Activated CD4-positive, alpha-beta memory T cell treated with anti-CD3 and anti-CD28 coated beads, Interleukin-2, amount 10 ng/mL, durations not matched to agents 7 days and 5 days (primary cell): ENCODE measurements around the gene TNS4. TPM values are rescaled to one million over a fixed set of nuclear protein-coding genes. Genes with fewer than 3 reads are reported as not detected.
A peak's percentile ranks its signal among the peaks of the same experiment; 100 is the strongest.
"Not testable (repeated sequence)": the region's sequence is repeated elsewhere in the genome, so short reads cannot be mapped to it uniquely, and the experiment has no call there.

Experiments
- CTCF ChIA-PET: fragments of 350-600 bp; sonication (Branson Sonifier 250); formaldehyde crosslinking; loops from one replicate; lab custom pipeline; 2021; ENCODE audit warnings: antibody characterized with exemption, inconsistent platforms; lab: Charles Lee
- POLR2A ChIA-PET: fragments of 350-600 bp; sonication (Branson Sonifier 250); formaldehyde crosslinking; loops from one replicate; lab custom pipeline; 2021; ENCODE audit warnings: antibody characterized with exemption; lab: Charles Lee
- DNase-seq: peaks from one replicate; pipeline ENCODE4 v3.0.0-alpha.2; 2020
- H3K27ac Mint-ChIP-seq: one replicate; pipeline ENCODE4 v1.8.0; 2021; ENCODE audit warnings: mild to moderate bottlenecking, mixed read lengths
- H3K27me3 Mint-ChIP-seq: one replicate; pipeline ENCODE4 v1.8.0; 2021; ENCODE audit warnings: mixed read lengths
- H3K36me3 Mint-ChIP-seq: one replicate; pipeline ENCODE4 v1.8.0; 2021; ENCODE audit warnings: low read depth, mixed read lengths
- H3K4me1 Mint-ChIP-seq: one replicate; pipeline ENCODE4 v1.8.0; 2021; ENCODE audit warnings: mixed read lengths
- H3K4me3 Mint-ChIP-seq: one replicate; pipeline ENCODE4 v1.8.0; 2021; ENCODE audit warnings: mild to moderate bottlenecking, mixed read lengths
- H3K9me3 Mint-ChIP-seq: one replicate; pipeline ENCODE4 v1.8.0; 2021; ENCODE audit warnings: mixed read lengths
- total RNA-seq, 2 experiments: library from RNA; stranded (reverse); gene quantifications; one replicate each; pipeline ENCODE4 v1.2.3, GENCODE V29; 2021

TNS4 gene
- total RNA-seq = 10 to 100 TPM in 1 of 2 experiments, 1 to 10 TPM in 1; 9.5 to 12.7 TPM

DNA sequence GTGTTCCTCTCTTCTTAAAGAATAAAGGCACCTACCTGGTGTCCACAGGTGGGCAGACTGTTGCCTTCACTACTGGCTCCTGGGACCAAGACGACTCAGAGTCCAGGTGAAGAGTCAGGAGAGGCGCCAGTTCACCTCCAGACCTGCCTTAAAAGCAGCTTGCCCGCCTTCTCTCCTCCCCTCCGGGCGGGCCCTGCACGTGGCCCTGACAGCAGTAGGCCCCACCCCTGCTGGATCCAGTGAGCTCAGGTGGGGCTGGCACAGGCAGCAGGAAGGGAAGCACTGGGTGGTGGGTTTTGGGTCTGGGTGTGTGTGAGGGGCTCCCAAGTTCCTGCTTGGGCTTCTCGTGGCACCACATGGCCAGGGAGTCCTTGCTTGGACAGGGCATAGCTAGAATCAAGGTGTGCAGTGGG is at the start of gene TNS4:
TNS4 (minus strand) TSS at position 125 of the 413 bp plus-strand sequence. CDS start 5,198 bp downstream, outside the sequence.
- DNase-seq = no peak
- ChIA-PET POLR2A (interaction anchor here (1.0 to 1.7 kb wide), 4 partner anchors 12 to 32 kb away, joined by 3 to 6 read pairs (median 4); no protein-coding TSS in a partner anchor), CTCF (interaction anchor here (1.5 kb wide), 1 partner anchor 25 kb away, joined by 5 read pairs; no protein-coding TSS in a partner anchor)
- no peaks in the 10 kb centered on the region for H3K36me3 Mint-ChIP-seq
- H3K9me3 Mint-ChIP-seq = no peaks in the 10 kb centered on the region
- no peak within 1 kb of the TSS for H3K4me3 Mint-ChIP-seq
- H3K27me3 Mint-ChIP-seq = peaks cover 18% of the 10 kb centered on the region
- H3K4me1 Mint-ChIP-seq = peaks cover 7% of the 10 kb centered on the region
- no peak within 1 kb of the TSS for H3K27ac Mint-ChIP-seq

GRCh38 chr17:40550608-40551007 is 49.2 kb upstream of the TNS4 start:
- Mint-ChIP-seq H3K9me3 (no peaks in the 10 kb centered on the region), H3K27ac (no peak overlapping the region), H3K27me3 (peaks cover 10% of the 10 kb centered on the region), H3K4me3 (no peak overlapping the region), H3K36me3 (peaks cover 17% of the 10 kb centered on the region), H3K4me1 (peaks cover 57% of the 10 kb centered on the region)
- POLR2A ChIA-PET = no interaction called here
- no peak for DNase-seq
- CTCF ChIA-PET = interaction anchor here (1.0 to 2.3 kb wide), 2 partner anchors 10 to 12 kb away, joined by 3 to 9 read pairs; no protein-coding TSS in a partner anchor

- Mint-ChIP-seq H3K9me3 (no peaks in the 10 kb centered on the region), H3K36me3 (peaks cover 7% of the 10 kb centered on the region), H3K27ac (no peak overlapping the region), H3K4me3 (no peak overlapping the region), H3K27me3 (peaks cover 12% of the 10 kb centered on the region), H3K4me1 (peaks cover 43% of the 10 kb centered on the region)
- peak; percentile 15 for DNase-seq
- POLR2A ChIA-PET = interaction anchor here (1.1 to 3.5 kb wide), 4 partner anchors 11 to 131 kb away, joined by 3 to 56 read pairs (median 11); partner anchors contain the start of gene TOP2A
- CTCF ChIA-PET = interaction anchor here (0.8 to 3.5 kb wide), 7 partner anchors 11 to 187 kb away, joined by 3 to 39 read pairs (median 4); no protein-coding TSS in a partner anchor
Observed at GRCh38 chr17:40548982-40549685, 47.7 kb upstream of the TNS4 start.

DNA sequence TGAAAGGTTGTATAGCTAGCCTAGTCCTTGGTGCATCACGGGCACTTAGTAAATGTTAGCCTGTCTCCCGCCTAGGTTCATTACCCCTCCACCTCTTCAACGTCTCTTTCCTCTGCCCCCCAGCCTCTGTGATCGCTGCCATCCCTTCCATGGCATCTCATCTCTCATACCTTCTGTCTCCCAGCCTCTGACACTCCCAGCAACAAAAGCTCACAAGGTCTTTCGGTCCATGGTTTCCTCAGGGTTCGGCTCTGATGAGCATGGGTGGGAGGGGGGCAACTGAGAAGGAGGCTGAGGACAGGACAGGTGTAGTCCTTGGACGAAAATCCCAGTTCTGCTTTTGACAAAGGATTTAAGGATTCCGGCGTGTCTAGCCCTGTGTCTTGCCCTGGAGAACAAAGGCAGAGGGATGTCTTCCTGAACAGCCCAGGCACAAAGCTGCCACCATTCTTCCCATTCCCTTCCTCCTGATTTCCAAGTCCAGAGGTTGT is 47.1 kb upstream of the TNS4 start:
- H3K4me1 Mint-ChIP-seq = peaks cover 37% of the 10 kb centered on the region
- no peak overlapping the region for H3K4me3 Mint-ChIP-seq
- H3K27ac Mint-ChIP-seq = no peak overlapping the region
- CTCF ChIA-PET = interaction anchor here (0.8 to 3.5 kb wide), 12 partner anchors 8 to 194 kb away, joined by 3 to 39 read pairs (median 4); partner anchors contain the start of gene TOP2A
- H3K9me3 Mint-ChIP-seq = no peaks in the 10 kb centered on the region
- no peak for DNase-seq
- H3K27me3 Mint-ChIP-seq = peaks cover 12% of the 10 kb centered on the region
- H3K36me3 Mint-ChIP-seq = peaks cover 3% of the 10 kb centered on the region
- POLR2A ChIA-PET = interaction anchor here (0.6 to 3.5 kb wide), 8 partner anchors 8 to 131 kb away, joined by 3 to 56 read pairs (median 6); partner anchors contain the start of genes SMARCE1 and TOP2A

DNA sequence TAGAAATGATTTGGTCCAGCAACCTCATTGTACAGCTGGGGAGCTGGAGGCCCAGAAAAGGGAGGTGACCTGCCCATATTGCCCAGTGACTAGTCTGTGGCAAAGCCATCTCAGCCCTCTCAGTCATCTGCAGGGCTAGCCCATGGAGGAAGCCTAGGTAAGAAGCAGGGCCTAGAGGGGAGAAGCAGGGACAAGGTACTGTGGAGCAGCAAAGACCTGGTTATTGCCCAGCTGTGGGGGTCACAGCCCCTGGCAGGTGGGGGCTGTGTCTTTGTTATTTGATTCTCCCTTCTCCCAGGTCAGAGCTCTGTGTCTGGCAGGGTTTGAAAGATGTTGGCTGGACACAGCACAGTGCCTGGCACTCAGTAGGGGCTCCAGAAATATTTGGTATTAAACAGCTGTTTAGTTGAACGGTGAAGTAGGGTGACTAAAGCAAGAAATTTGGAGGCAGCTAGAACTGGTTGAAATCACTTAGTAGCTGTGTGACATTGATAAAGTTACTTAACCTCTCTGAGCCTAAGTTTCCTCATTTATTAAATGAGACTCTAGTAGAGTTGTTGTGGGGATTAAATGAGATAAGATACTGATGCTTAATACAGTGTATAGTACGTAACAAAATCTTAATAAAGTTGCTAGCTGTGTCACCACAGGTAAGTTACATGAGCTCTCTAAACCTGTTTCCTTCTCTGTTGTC is 46.5 kb upstream of the TNS4 start:
- H3K4me3 Mint-ChIP-seq = no peak overlapping the region
- H3K9me3 Mint-ChIP-seq = no peaks in the 10 kb centered on the region
- H3K4me1 Mint-ChIP-seq = peaks cover 40% of the 10 kb centered on the region
- peaks cover 17% of the 10 kb centered on the region for H3K27me3 Mint-ChIP-seq
- peak overlapping the region; percentile 59 for H3K27ac Mint-ChIP-seq
- H3K36me3 Mint-ChIP-seq = peaks cover 5% of the 10 kb centered on the region
- CTCF ChIA-PET = interaction anchor here (0.8 to 3.5 kb wide), 12 partner anchors 8 to 193 kb away, joined by 3 to 39 read pairs (median 4); partner anchors contain the start of gene TOP2A
- no peak for DNase-seq
- POLR2A ChIA-PET = interaction anchor here (0.6 to 3.5 kb wide), 9 partner anchors 9 to 130 kb away, joined by 3 to 56 read pairs (median 9); partner anchors contain the start of genes SMARCE1 and TOP2A

- CTCF ChIA-PET = interaction anchor here (1.0 to 3.5 kb wide), 8 partner anchors 13 to 192 kb away, joined by 3 to 39 read pairs (median 4); partner anchors contain the start of gene TOP2A
- H3K4me1 Mint-ChIP-seq = peaks cover 42% of the 10 kb centered on the region
- peak overlapping the region; percentile 59 for H3K27ac Mint-ChIP-seq
- H3K27me3 Mint-ChIP-seq = peaks cover 24% of the 10 kb centered on the region
- no peak overlapping the region for H3K4me3 Mint-ChIP-seq
- peaks cover 2% of the 10 kb centered on the region for H3K36me3 Mint-ChIP-seq
- no peaks in the 10 kb centered on the region for H3K9me3 Mint-ChIP-seq
- POLR2A ChIA-PET = interaction anchor here (1.1 to 3.5 kb wide), 6 partner anchors 10 to 129 kb away, joined by 3 to 56 read pairs (median 10); partner anchors contain the start of gene TOP2A
- peak; percentile 57 for DNase-seq
Observed at GRCh38 chr17:40547079-40547784, 45.8 kb upstream of the TNS4 start.

DNA sequence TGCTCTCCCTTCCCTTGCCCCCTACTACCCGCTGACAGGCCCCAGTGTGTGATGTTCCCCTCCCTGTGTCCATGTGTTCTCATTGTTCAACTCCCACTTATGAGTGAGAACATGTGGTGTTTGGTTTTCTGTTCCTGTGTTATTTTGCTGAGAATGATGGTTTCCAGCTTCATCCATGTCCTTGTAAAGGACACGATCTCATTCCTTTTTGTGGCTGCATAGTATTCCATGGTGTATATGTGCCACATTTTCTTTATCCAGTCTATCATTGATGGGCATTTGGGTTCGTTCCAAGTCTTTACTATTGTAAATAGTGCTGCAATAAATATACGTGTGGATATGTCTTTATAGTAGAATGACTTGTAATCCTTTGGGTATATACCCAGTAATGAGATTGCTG is 45.1 kb upstream of the TNS4 start:
- not testable (repeated sequence) for H3K4me3 Mint-ChIP-seq

DNA sequence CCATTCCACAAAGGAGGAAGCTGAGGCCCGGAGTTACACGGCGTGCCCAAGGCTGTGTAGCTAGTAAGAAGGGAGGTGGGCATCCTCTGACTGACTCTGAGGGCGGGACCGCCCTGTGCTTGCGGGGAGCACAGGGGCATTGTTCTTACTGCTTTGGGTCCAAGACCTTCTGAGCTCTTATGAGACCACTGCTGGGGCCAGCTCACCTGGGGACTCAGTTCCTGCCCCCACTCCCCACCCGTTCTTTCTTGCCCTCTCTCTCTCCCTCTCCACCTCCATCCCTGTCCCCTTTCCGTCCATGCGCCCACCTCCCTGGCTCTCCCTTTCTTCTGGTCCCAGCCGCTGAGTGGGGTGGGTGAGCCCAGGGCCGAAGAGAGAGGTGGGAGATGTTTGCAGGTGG is 44.2 kb upstream of the TNS4 start:
- ChIA-PET POLR2A (interaction anchor here (1.5 kb wide), 1 partner anchor 128 kb away, joined by 4 read pairs; the partner anchor contains the start of gene TOP2A), CTCF (interaction anchor here (2.0 to 14.7 kb wide), 2 partner anchors 13 to 183 kb away, joined by 5 to 266 read pairs; no protein-coding TSS in a partner anchor)
- Mint-ChIP-seq H3K36me3 (peaks cover 2% of the 10 kb centered on the region), H3K4me1 (peaks cover 56% of the 10 kb centered on the region), H3K27ac (no peak overlapping the region), H3K27me3 (peaks cover 28% of the 10 kb centered on the region), H3K4me3 (no peak overlapping the region), H3K9me3 (no peaks in the 10 kb centered on the region)
- DNase-seq = no peak

More for the DNA sequence above, 45.1 kb upstream of the TNS4 start:
- ChIA-PET POLR2A (interaction anchor here (1.3 to 3.5 kb wide), 5 partner anchors 9 to 129 kb away, joined by 4 to 56 read pairs (median 10); partner anchors contain the start of gene TOP2A), CTCF (interaction anchor here (2.0 to 3.5 kb wide), 2 partner anchors 14 to 184 kb away, joined by 5 to 39 read pairs; no protein-coding TSS in a partner anchor)
- H3K27ac Mint-ChIP-seq, H3K9me3 Mint-ChIP-seq, H3K36me3 Mint-ChIP-seq, DNase-seq: not testable (repeated sequence)
- Mint-ChIP-seq H3K27me3 (peaks cover 28% of the 10 kb centered on the region), H3K4me1 (peaks cover 50% of the 10 kb centered on the region)

GRCh38 chr17:40542558-40543411 is 41.4 kb upstream of the TNS4 start:
- H3K9me3 Mint-ChIP-seq = no peaks in the 10 kb centered on the region
- H3K27ac Mint-ChIP-seq = no peak overlapping the region
- DNase-seq = no peak
- CTCF ChIA-PET = interaction anchor here (0.7 to 14.7 kb wide), 2 partner anchors 16 to 102 kb away, joined by 3 to 266 read pairs; no protein-coding TSS in a partner anchor
- H3K36me3 Mint-ChIP-seq = peaks cover 2% of the 10 kb centered on the region
- H3K27me3 Mint-ChIP-seq = peaks cover 41% of the 10 kb centered on the region
- POLR2A ChIA-PET = interaction anchor here (0.6 to 6.1 kb wide), 4 partner anchors 9 to 202 kb away, joined by 3 to 79 read pairs (median 34); no protein-coding TSS in a partner anchor
- peaks cover 60% of the 10 kb centered on the region for H3K4me1 Mint-ChIP-seq
- no peak overlapping the region for H3K4me3 Mint-ChIP-seq

- POLR2A ChIA-PET = interaction anchor here (1.1 to 6.1 kb wide), 6 partner anchors 9 to 175 kb away, joined by 4 to 79 read pairs (median 22); partner anchors contain the start of gene TOP2A
- H3K27ac Mint-ChIP-seq = peak overlapping the region; percentile 23
- H3K36me3 Mint-ChIP-seq = peaks cover 2% of the 10 kb centered on the region
Observed at GRCh38 chr17:40541873-40542557, 40.6 kb upstream of the TNS4 start.

More at GRCh38 chr17:40541873-40542557, 40.6 kb upstream of the TNS4 start:
- Mint-ChIP-seq H3K4me1 (peaks cover 59% of the 10 kb centered on the region), H3K4me3 (no peak overlapping the region), H3K9me3 (no peaks in the 10 kb centered on the region), H3K27me3 (peaks cover 44% of the 10 kb centered on the region)
- DNase-seq = no peak
- CTCF ChIA-PET = interaction anchor here (0.7 to 14.7 kb wide), 2 partner anchors 17 to 103 kb away, joined by 3 to 266 read pairs; no protein-coding TSS in a partner anchor
